Measurements from ENCODE around the gene TMPRSS5.
"Not testable (repeated sequence)": the region's sequence is repeated elsewhere in the genome, so short reads cannot be mapped to it uniquely, and the experiment has no call there.

TMPRSS5 gene

DNA sequence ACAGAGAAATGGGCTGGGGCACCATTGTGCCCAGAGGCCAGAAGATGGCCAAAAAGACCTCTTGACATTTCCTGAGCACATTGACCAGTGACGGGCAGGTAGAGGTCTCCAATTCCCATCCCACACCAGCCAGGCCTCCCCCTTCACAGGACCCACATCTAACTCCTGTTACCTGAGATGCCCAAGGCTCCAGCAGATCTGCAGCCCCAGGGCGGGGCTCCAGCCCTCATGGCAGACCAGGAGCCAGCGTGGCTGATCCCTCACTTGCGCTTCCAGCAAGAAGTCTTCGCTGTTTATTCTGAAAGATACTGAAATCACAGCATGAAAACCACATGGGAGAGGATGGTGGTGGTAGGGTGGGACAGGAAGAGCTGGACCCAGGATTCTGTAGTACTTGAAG lies 9.0 kb downstream of the TMPRSS5 start:
- no peak for DNase-seq

DNA sequence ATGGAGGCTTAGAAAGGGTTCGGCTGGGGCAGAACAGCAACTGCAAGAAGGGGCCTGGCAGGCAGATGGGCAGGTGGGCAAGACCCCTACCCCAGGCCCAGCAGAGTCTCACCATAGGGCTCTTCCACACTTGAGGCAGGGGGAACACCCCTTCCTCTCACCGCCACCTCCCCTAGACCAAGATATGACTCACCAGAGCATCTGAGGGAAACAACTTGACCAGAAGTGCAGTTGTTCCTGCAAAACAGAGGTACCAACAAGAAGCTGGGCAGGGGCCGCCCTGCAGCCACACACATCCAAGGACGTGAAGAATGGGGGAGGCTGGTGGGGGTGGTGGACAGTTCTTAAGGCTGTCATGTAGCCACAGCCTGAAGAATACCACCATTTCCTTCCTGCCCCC lies 10.9 kb downstream of the TMPRSS5 start:
- no peak for DNase-seq

DNA sequence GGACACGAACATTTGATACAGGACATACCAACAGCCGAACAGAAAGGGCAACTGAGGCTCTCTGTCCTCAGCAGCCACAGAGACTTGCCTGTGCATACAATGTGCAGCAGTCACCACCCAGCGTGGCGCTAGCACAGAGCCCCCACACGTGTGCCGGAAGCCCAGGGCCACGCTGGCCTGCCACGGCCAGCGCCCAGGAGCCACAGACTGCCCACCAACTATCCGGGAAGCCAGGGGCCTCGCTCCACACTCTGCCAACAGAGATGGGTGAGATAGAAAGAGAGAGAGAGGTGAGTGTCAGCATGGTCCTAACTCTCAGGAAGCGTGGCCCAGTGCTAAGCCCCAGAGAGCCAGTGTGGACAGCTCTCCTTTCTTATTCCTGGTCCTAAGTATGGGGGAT lies 11.7 kb downstream of the TMPRSS5 start:
- DNase-seq, result no peak

DNA sequence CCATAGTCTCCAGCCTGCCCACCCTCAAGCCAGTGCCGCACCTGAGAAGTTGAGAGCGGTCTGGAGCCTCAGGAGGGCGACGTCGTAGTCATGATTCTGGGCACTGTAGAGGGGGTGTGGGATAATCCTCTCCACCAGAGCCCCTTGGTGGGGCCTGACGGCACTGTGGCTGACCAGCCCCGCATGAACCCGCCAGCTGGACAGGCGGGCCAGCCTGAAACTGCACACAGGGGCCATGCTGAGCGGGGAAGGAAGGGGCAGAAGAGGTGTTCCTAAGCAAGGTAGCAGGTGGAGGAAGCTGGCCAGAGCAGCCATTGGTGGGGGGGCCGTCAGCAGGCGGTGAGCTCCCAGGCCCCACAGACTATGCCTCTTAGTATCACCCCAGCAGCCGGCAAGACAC lies 13.1 kb downstream of the TMPRSS5 start:
- no peak for DNase-seq

DNA sequence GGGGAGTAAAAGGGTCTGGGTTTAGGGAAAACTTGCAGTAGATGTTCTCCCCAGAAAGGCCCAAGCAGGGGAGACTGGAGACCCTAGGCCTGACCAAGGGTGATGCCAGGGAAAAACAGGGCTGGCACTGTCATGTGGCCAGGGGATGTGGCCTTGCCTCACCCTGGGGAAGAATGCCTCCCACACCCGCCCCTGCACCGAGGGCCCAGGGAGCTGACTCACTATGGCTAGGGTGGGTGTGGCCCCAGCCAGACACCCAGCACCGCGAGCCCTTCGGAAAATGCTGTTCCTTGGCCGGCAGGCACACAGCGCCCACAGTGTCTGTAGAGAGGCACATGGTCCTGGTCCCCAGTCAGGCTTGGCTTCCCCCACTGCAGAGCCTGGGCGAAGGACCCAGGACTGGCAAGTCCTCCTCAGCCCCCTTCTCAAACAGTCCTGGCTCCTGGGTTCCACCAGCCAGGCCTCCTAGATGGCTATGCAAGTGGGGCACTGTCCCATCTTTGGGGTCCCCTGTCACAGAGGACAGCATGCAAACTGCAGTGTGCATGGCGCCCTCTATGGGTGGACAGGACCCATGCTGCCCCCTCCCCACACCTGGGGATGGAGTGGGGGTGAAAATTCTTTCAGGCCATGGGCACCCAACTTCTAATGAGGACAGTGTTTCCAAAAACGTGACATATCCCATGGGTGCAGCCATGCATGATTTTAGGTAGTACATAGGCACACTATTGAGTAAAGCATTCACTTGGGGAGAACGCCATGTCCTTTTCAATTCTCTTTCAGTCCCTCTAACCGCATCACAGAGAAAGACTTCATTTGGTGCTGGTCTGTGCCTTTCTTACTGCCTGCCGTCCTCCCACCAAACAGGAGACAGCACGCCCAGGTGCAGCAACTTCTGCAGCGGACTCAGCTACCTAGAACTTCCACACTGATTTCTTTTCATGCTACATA lies 15.2 kb downstream of the TMPRSS5 start:
- no peak for DNase-seq

DNA sequence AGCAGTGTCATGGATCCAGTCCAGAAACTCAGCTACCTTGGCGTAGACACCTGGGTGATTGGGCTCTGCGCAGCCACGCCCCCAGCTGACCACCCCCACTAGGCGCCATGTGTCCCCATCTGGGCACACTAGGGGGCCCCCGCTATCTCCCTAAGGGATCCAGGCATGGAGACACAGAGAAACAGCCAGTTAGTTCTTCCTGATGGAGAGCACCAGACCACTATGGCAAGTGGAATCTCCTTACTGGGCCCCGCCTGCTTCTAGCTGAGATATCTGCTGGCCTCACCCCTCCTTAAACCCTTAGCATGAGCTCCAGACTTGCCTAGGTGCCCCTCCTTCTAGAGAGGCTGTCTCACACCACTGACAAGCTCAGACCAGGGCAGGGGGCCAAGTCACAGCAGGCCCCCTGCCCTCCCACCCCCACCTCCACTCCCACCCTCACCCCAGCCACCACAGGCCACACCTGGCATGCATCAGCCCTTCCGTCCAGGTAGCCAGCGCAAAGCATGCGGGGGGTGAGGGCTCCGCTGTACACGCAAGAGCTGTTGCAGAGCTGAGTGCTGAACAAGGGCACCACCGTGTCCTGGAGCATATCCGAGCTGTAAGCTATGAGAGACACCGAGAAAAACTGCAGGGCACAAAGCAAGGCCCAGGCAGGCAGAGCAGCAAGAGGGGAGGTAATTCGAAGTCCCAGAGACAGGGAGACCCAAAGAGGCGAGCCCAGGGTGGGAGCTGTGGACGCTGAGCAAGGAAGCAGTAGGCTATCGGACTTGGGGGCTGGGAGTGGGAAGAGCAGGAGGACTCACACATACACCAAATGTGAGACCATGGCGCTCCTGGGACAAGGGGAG lies 16.1 kb downstream of the TMPRSS5 start:
- no peak for DNase-seq

DNA sequence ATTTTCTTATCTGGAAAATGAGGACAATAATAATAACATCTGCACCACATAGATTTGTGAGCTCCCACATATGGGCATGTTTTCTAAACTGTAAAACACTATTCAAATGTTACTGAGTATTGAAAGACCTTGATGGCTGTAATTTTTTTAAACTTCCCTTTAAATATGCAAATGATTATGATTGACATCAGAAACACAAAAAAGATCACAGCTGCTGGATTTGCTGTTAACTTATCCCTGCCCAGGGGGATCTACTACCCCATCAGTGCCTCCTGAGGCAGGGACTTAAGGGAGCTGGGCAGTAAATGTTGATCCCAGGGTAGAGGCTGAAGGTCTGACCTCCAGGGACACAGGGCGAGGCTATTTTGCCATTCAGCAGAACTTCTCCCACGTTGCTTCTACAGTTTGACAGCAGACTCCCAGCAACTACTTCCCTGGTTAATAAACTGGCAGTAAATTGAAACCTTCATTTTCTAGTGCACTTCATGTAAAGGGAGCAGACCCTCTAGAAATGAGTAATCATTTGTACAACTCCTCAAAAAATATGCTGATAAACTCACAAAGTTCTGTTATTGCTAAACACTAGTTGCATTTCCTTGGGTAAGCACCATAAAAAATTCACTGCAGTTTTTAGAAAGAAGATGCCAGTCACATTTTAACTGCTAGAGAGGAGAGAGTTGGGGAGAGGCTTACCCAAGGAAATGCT lies 20.3 kb downstream of the TMPRSS5 start:
- no peak for DNase-seq

DNA sequence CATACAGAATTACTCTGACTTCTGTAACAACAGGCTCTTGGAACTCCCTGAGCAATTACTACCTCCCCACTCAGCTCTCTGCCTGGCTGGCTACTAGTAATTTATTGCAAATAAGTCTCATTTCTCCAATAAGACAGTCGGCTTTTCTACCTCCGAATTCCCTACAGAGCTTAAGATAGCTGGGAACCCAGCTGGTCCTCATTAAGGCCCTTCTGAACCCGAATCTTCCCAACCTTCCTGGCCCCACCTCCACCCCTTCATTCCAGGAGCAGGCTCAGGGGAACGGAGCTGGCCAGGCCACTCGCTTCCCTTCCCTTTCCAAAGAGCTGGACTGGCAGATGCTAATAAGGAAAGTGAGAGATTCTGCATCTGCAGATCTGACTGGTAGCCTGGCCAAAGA lies 21.6 kb downstream of the TMPRSS5 start:
- no peak for DNase-seq

DNA sequence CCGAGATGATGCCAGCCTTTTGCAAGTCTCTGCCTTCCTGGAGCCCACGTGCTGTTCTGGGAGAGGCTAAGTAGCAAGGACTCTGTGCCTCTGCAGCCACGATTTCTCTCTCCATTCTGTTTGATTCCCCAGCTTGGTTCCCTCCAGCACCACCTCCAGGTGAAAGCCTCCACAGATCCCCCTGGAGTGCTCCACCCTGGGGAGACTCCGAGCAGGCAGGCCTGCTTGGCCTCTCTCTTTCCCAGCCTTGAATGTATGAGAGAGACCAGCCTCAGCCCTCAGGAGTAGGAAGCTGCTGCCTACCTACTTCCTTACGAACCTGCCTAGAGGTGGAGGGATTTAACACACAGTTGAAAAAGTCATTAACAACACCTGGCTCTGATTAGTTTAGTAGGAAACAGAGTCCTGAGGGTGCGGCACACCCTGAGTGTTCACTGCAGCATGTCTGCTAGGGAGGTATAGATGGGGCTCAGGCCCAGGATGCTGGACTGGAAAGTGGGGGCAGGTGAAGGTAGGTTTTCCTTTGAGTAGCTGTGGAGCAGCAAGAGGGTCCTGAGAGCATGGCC lies 22.5 kb downstream of the TMPRSS5 start:
- no peak for DNase-seq

DNA sequence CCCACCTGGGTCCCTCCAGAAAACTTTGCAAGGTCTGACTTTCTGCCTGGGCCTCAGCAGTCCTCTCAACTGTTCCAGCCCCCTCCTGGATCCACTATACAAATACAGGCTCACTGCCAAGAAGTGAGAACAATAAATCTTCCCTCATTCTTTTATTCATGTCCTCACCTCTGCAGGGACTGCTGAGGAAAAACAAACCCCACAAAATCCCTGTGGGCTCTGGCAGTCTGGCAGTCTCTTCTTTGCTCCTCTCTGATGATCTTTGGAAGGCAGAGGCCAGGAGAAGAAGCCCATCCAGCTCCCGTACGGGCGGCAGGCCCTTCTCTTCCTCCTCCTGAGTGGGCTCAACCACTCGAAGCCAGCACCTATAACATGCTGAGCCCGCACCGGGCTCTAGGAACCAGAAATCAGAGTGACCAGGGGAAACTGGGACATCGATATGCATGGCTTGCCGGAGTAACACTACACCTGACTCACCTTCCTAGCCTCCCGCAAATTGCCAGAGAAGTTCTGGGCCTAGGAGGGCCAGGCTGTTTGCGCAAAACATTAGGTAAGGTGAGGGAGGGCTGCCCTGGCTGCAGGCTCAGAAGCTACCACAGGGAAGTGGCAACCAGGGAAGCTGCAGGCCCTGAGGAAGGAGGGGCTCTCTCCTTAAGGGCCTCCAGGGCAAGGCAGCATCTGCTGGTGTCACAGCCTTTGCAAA lies 24.2 kb downstream of the TMPRSS5 start:
- no peak for DNase-seq

DNA sequence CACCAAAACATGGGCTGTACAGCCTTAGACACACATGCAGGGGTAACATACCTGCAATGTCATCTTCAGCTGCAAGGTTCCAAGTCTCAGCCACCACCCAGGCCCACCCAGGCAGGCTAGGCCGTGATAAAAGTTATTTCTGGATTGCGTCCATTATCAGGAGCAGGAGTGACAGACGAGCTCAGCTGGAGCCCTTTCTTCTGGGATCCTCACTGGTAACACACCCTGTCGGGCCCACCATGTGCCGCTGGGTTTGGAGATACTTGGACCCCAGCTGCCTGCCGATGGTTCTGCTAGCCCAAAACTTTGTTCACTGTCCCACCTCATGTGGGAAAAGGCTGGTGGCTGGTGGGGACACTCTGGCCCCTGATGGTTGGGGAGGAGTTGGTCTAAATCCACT lies 24.8 kb downstream of the TMPRSS5 start:
- DNase-seq, result no peak

DNA sequence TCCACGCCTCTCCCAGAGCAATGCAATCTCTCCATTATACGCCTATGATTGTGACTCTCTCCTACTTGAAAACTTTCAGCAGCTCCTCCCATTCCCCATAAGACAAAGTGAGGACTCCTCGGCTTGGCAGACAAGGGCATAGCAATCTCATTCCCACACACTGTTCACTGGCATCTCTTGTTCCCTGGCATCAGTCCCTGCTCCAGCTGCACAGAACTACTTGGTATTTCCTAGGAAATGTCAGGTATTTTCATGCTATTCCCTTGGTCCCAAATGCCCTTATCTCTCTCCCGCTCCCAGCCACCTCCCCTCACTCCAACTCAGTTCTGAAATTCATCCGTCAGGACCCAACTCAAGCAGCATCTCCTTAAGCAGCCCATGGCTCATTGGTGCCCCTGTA lies 28.4 kb downstream of the TMPRSS5 start:
- no peak for DNase-seq

DNA sequence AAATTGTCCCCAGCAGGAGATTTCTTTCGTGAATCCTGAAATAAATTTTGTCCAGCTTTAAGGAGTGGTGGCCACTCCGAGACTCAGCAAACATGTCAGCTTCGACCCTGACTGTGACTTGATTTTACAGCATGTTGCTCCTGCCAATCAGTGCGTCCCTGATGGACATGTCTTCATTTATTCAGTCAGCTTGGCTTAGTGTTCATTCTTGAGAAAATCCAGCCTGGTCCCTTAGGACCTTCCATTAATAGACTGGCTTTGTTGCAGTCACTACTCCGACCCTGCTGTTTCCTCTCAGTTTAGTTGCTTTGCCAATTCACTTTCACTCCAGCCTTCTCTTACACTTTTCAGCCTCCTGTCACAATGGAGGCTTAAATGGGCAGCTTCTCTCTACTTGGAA lies 30.5 kb downstream of the TMPRSS5 start:
- no peak for DNase-seq

DNA sequence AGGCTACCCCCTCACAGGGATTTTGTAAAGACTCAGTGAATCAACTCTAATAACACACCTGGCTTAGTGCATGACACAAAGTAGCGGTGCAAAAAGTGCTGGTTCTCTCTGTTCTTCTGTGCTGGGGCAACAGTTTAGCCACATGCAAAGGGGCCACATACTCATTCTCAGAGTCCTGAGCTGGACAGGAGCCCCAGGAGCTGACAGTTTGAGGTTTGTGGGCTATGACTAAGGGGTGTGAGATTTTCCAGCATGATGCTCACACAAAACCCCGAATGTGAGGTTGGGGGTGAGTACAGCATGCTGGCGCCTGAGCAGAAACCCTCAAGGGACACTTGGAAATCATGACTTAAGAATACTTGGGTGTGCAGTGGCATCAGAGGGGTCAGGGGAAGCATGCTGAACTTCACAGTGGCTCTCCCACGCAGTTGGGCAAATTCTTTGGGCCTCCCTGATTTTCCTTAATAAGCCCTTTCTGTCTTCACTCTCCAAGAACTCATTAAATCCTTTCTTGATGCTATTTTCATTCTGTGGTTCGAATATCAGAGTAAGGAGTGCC lies 31.0 kb downstream of the TMPRSS5 start:
- no peak for DNase-seq

DNA sequence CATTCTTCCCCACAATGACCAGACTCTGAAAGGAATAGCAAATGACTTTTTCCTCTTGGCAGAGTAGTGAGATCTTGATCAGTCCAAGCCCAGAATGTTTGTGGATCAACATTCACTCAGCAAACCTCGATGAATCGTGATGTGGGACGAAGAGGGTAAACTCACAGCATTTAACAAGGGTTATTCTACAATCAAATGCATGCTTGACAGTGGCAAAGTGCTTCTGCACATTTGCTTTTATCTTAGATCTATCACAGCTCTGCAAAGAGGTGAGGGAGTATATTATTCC lies 31.8 kb downstream of the TMPRSS5 start:
- no peak for DNase-seq

DNA sequence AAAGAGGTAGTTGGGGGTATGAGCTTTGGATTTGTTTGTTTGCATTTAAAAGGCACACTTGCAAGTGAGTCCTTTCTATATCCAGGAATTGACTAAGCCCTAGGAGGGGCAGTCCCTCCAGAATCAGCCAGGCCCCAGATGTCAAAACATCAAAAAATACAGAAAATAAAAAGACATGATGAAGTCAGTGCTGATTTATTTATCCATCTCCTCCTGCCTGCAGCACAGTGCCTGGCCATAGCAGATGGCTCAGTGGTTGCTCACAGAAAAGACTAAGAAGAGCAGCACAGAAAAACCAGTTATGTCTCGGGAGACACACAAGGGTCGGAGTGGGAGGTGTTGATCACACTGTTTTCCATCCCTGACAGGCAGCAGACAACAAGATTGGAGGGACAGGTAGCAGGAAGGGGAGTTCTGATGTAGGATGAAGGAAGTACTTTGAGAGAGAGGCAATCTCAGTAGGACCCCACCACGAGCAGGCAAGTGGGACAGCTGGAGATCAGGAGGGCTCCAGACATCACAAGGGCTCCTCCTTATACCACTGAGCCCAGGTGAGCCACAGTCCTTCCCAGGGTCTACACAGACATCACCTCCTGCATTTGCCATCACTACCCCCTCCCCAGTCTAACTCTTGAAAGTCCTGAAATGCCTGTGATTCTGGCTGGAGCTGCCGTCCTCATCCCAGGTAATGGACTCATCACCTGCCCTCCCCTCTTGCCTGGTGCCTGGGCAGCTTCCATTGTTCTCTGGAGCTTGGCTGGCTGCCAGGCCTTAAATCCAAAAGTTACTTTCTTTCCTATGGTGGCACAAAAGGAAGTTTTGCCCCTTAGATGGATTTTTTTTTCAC lies 32.3 kb downstream of the TMPRSS5 start:
- no peak for DNase-seq

DNA sequence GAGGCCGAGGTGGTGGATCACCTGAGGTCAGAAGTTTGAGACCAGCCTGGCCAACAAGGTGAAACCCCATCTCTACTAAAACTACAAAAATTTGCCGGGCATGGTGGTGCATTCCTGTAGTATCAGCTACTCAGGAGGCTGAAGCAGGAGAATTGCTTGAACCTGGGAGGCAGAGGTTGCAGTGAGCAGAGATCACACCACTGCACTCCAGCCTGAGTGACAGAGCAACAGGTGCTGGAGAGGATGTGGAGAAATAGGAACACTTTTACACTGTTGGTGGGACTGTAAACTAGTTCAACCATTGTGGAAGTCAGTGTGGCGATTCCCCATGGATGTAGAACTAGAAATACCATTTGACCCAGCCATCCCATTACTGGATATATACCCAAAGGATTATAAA lies 34.2 kb downstream of the TMPRSS5 start:
- DNase-seq, result not testable (repeated sequence)

DNA sequence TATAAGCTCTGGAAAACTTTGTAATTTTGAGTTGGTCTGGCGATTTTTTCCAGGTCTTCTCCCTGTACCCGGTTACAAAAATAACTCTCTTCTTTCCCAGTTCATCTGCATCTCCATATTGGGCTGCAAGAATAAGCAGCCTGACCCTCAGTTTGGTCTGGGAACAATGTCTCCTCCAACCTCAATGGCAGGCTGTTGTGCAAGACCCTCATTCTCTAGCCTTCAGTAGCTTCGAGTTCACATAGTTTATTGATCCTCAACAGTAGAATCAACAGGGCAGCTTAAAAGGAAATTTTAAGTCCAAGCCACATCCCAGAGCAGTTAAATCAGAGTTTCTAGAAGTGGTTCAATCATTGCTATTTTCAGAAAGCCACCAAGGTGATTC lies 35.3 kb downstream of the TMPRSS5 start:
- no peak for DNase-seq

DNA sequence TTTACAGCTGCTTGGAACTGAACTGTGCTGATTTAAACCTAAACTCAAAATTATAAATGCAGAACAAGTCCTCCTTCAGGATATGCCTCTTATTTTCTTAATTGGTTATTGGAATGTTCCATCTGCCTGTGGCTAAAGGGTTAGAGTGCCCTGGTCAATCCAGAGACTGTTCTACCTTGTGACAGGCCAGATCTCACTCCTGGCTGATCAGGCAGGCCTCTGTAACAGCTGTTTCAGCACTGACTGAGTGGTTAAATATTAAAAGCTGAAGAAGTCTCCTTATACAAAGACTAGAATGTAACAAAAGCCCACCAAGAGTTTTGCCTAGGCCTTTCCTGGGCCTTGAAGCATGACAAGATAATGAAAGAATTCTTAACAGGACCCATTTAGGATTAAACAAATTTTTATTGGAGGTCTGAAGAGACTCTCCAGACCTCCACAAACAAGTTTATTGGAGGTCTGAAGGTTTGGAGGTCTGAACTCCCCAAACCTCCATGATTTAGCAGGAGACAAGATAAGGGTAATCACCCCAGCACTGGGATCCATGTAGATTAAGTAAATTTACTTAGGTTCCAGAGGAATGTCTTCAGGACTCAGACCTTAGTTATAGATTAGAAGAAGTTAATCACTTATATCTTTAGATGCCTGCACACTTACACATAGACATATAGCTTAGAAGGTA lies 35.8 kb downstream of the TMPRSS5 start:
- no peak for DNase-seq

DNA sequence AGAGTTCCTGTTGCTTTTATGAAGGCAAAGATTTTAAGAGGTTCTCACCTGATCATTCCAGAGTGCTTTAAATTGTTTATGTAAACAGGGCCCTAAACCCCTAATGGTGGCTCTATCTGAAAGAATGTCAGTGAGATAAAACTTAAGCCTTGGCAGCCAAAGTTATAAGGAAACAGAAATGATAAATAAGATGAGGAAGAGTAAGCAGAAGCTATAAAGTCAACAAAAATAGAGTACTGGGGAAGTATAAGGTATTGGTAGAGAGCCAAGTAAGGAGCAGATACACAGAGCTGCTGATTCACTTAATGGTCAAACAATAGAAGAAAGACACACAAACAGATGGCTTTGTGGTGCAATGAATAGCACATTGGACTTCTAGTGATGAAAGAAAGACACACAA lies 37.9 kb downstream of the TMPRSS5 start:
- no peak for DNase-seq

DNA sequence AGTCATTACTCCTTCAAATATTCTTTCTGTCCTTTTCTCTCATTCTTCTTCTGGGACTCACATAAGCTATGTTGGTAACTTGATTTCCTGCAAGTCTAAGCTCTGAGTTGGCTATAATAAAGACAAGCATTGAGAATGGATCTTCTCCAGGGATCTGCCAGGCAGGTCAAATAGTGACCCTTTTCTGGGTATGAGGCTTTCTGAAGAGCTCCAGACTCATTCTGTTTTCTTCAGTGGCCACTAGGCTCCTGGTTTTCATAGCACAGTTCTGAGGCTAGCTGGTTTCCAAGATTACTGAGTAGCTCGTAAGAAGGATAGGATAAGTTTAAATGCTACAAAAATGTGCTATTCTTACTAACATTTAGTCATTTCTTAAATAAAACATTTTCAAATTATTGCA lies 38.3 kb downstream of the TMPRSS5 start:
- no peak for DNase-seq
